ENCODE data around the gene ADGRD1.

Gene ADGRD1

GRCh38 chr12:131115766-131116467 lies 162.2 kb downstream of the ADGRD1 start:
- H3K4me2 ChIP-seq (ENCODE audit: low read length, poor library complexity, severe bottlenecking), result no peak overlapping the region
- no peak overlapping the region for H4K8ac ChIP-seq (ENCODE audit: low read length)
- H2AK5ac ChIP-seq (ENCODE audit: low read length, severe bottlenecking), result no peak overlapping the region
- no peak overlapping the region for H3K14ac ChIP-seq (ENCODE audit: low read length in 2 of 2)
- peaks cover 6% of the 10 kb centered on the region for H3K4me1 ChIP-seq (ENCODE audit: control insufficient read depth, insufficient read depth, low read depth, low read length)
- H3K36me3 ChIP-seq (ENCODE audit: control insufficient read depth in 1 of 2, insufficient read depth in 2 of 2, low read depth in 1 of 2, low read length in 2 of 2), result no peaks in the 10 kb centered on the region
- H3K9me3 ChIP-seq (ENCODE audit: control insufficient read depth, low read length), result no peaks in the 10 kb centered on the region
- no peaks in the 10 kb centered on the region for H3K79me1 ChIP-seq (replicated peaks; ENCODE audit: low read length, poor library complexity, severe bottlenecking)
- H2BK12ac ChIP-seq (ENCODE audit: low read length in 2 of 2), result no peak overlapping the region
- H3K9ac ChIP-seq (ENCODE audit: low read length), result peak overlapping the region; percentile 64
- H2BK5ac ChIP-seq (ENCODE audit: low read depth, low read length, poor library complexity, severe bottlenecking), result no peak overlapping the region
- no peaks in the 10 kb centered on the region for H3K27me3 ChIP-seq (ENCODE audit: control insufficient read depth in 1 of 2, insufficient read depth in 1 of 2, low read length in 2 of 2)
- no peak overlapping the region for H2BK15ac ChIP-seq (ENCODE audit: low read depth, poor library complexity, severe bottlenecking)
- no peak overlapping the region for H3K4ac ChIP-seq (ENCODE audit: low read depth in 1 of 2, low read length in 2 of 2)
- no peak overlapping the region for H3K18ac ChIP-seq (ENCODE audit: low read depth in 1 of 2, low read length in 2 of 2)
- no peak overlapping the region for H2AFZ ChIP-seq (ENCODE audit: low read depth, low read length)
- H3K23ac ChIP-seq (ENCODE audit: low read length in 2 of 2), result no peak overlapping the region
- DNase-seq, result no peak
- peak overlapping the region in 1 of 2 experiments; percentile 38 for H3K4me3 ChIP-seq (ENCODE audit: insufficient read depth in 1 of 2, low read depth in 1 of 2, low read length in 2 of 2)
- no peak overlapping the region for H2BK120ac ChIP-seq (ENCODE audit: low read depth, low read length)
- H3K27ac ChIP-seq (ENCODE audit: low read length, poor library complexity, severe bottlenecking), result no peak overlapping the region
- no peak overlapping the region for H4K91ac ChIP-seq (ENCODE audit: low read length)
- 70% methylated on average over 8 of the region's 8 CpGs for WGBS

GRCh38 chr12:131116468-131117117 lies 162.9 kb downstream of the ADGRD1 start:
- H3K4me1 ChIP-seq (ENCODE audit: control insufficient read depth, insufficient read depth, low read depth, low read length), result peaks cover 6% of the 10 kb centered on the region
- no peak overlapping the region for H4K91ac ChIP-seq (ENCODE audit: low read length)
- no peak overlapping the region for H2BK15ac ChIP-seq (ENCODE audit: low read depth, poor library complexity, severe bottlenecking)
- no peak overlapping the region for H2BK12ac ChIP-seq (ENCODE audit: low read length in 2 of 2)
- H3K4ac ChIP-seq (ENCODE audit: low read depth in 1 of 2, low read length in 2 of 2), result no peak overlapping the region
- H3K27ac ChIP-seq (ENCODE audit: low read length, poor library complexity, severe bottlenecking), result no peak overlapping the region
- H2BK5ac ChIP-seq (ENCODE audit: low read depth, low read length, poor library complexity, severe bottlenecking), result no peak overlapping the region
- peak overlapping the region in 1 of 2 experiments; percentile 38 for H3K4me3 ChIP-seq (ENCODE audit: insufficient read depth in 1 of 2, low read depth in 1 of 2, low read length in 2 of 2)
- no peak overlapping the region for H3K18ac ChIP-seq (ENCODE audit: low read depth in 1 of 2, low read length in 2 of 2)
- H3K9ac ChIP-seq (ENCODE audit: low read length), result peak overlapping the region; percentile 64
- H3K4me2 ChIP-seq (ENCODE audit: low read length, poor library complexity, severe bottlenecking), result no peak overlapping the region
- no peak overlapping the region for H2AFZ ChIP-seq (ENCODE audit: low read depth, low read length)
- no peak overlapping the region for H3K14ac ChIP-seq (ENCODE audit: low read length in 2 of 2)
- H3K27me3 ChIP-seq (ENCODE audit: control insufficient read depth in 1 of 2, insufficient read depth in 1 of 2, low read length in 2 of 2), result no peaks in the 10 kb centered on the region
- H3K23ac ChIP-seq (ENCODE audit: low read length in 2 of 2), result no peak overlapping the region
- no peak overlapping the region for H2AK5ac ChIP-seq (ENCODE audit: low read length, severe bottlenecking)
- H3K9me3 ChIP-seq (ENCODE audit: control insufficient read depth, low read length), result no peaks in the 10 kb centered on the region
- H3K36me3 ChIP-seq (ENCODE audit: control insufficient read depth in 1 of 2, insufficient read depth in 2 of 2, low read depth in 1 of 2, low read length in 2 of 2), result no peaks in the 10 kb centered on the region
- no peak overlapping the region for H4K8ac ChIP-seq (ENCODE audit: low read length)
- WGBS, result 44% methylated on average over 12 of the region's 15 CpGs
- DNase-seq, result no peak
- H2BK120ac ChIP-seq (ENCODE audit: low read depth, low read length), result no peak overlapping the region
- no peaks in the 10 kb centered on the region for H3K79me1 ChIP-seq (replicated peaks; ENCODE audit: low read length, poor library complexity, severe bottlenecking)

GRCh38 chr12:131117438-131118245 lies 163.9 kb downstream of the ADGRD1 start:
- no peak overlapping the region for H3K4me3 ChIP-seq (ENCODE audit: insufficient read depth in 1 of 2, low read depth in 1 of 2, low read length in 2 of 2)
- no peak overlapping the region for H3K23ac ChIP-seq (ENCODE audit: low read length in 2 of 2)
- DNase-seq, result no peak
- H2BK12ac ChIP-seq (ENCODE audit: low read length in 2 of 2), result no peak overlapping the region
- H3K79me1 ChIP-seq (replicated peaks; ENCODE audit: low read length, poor library complexity, severe bottlenecking), result no peaks in the 10 kb centered on the region
- H2AK5ac ChIP-seq (ENCODE audit: low read length, severe bottlenecking), result no peak overlapping the region
- peaks cover 6% of the 10 kb centered on the region for H3K4me1 ChIP-seq (ENCODE audit: control insufficient read depth, insufficient read depth, low read depth, low read length)
- H3K9ac ChIP-seq (ENCODE audit: low read length), result peak overlapping the region; percentile 64
- H3K4ac ChIP-seq (ENCODE audit: low read depth in 1 of 2, low read length in 2 of 2), result no peak overlapping the region
- H2AFZ ChIP-seq (ENCODE audit: low read depth, low read length), result no peak overlapping the region
- no peak overlapping the region for H4K91ac ChIP-seq (ENCODE audit: low read length)
- no peak overlapping the region for H2BK120ac ChIP-seq (ENCODE audit: low read depth, low read length)
- no peaks in the 10 kb centered on the region for H3K27me3 ChIP-seq (ENCODE audit: control insufficient read depth in 1 of 2, insufficient read depth in 1 of 2, low read length in 2 of 2)
- no peaks in the 10 kb centered on the region for H3K9me3 ChIP-seq (ENCODE audit: control insufficient read depth, low read length)
- no peak overlapping the region for H2BK5ac ChIP-seq (ENCODE audit: low read depth, low read length, poor library complexity, severe bottlenecking)
- H3K14ac ChIP-seq (ENCODE audit: low read length in 2 of 2), result no peak overlapping the region
- no peak overlapping the region for H3K4me2 ChIP-seq (ENCODE audit: low read length, poor library complexity, severe bottlenecking)
- no peak overlapping the region for H3K27ac ChIP-seq (ENCODE audit: low read length, poor library complexity, severe bottlenecking)
- H3K18ac ChIP-seq (ENCODE audit: low read depth in 1 of 2, low read length in 2 of 2), result no peak overlapping the region
- H2BK15ac ChIP-seq (ENCODE audit: low read depth, poor library complexity, severe bottlenecking), result no peak overlapping the region
- 87% methylated on average over 6 of the region's 7 CpGs for WGBS
- no peaks in the 10 kb centered on the region for H3K36me3 ChIP-seq (ENCODE audit: control insufficient read depth in 1 of 2, insufficient read depth in 2 of 2, low read depth in 1 of 2, low read length in 2 of 2)
- H4K8ac ChIP-seq (ENCODE audit: low read length), result no peak overlapping the region

- Histone ChIP-seq H4K8ac (ENCODE audit: low read length) (no peak overlapping the region), H3K23ac (ENCODE audit: low read length in 2 of 2) (no peak overlapping the region), H3K36me3 (ENCODE audit: control insufficient read depth in 1 of 2, insufficient read depth in 2 of 2, low read depth in 1 of 2, low read length in 2 of 2) (no peaks in the 10 kb centered on the region), H2AK5ac (ENCODE audit: low read length, severe bottlenecking) (no peak overlapping the region), H3K4me1 (ENCODE audit: control insufficient read depth, insufficient read depth, low read depth, low read length) (peaks cover 6% of the 10 kb centered on the region), H2BK15ac (ENCODE audit: low read depth, poor library complexity, severe bottlenecking) (no peak overlapping the region), H2BK5ac (ENCODE audit: low read depth, low read length, poor library complexity, severe bottlenecking) (no peak overlapping the region), H2BK120ac (ENCODE audit: low read depth, low read length) (no peak overlapping the region), H2BK12ac (ENCODE audit: low read length in 2 of 2) (no peak overlapping the region), H3K18ac (ENCODE audit: low read depth in 1 of 2, low read length in 2 of 2) (no peak overlapping the region), H3K9me3 (ENCODE audit: control insufficient read depth, low read length) (no peaks in the 10 kb centered on the region), H3K27ac (ENCODE audit: low read length, poor library complexity, severe bottlenecking) (no peak overlapping the region), H3K4me3 (ENCODE audit: insufficient read depth in 1 of 2, low read depth in 1 of 2, low read length in 2 of 2) (no peak overlapping the region), H4K91ac (ENCODE audit: low read length) (no peak overlapping the region), H3K4ac (ENCODE audit: low read depth in 1 of 2, low read length in 2 of 2) (no peak overlapping the region), H3K14ac (ENCODE audit: low read length in 2 of 2) (no peak overlapping the region), H3K4me2 (ENCODE audit: low read length, poor library complexity, severe bottlenecking) (no peak overlapping the region), H3K9ac (ENCODE audit: low read length) (no peak overlapping the region), H3K27me3 (ENCODE audit: control insufficient read depth in 1 of 2, insufficient read depth in 1 of 2, low read length in 2 of 2) (no peaks in the 10 kb centered on the region), H3K79me1 (replicated peaks; ENCODE audit: low read length, poor library complexity, severe bottlenecking) (no peaks in the 10 kb centered on the region), H2AFZ (ENCODE audit: low read depth, low read length) (no peak overlapping the region)
- DNase-seq, result no peak
- WGBS, result 70% methylated on average over 9 of the region's 9 CpGs
Measured at GRCh38 chr12:131118371-131118770, 164.7 kb downstream of the ADGRD1 start.
